CD4-positive, alpha-beta T cell treated with Interleukin-1 beta for 1 hour (primary cell): Measurements from ENCODE around the gene PLEKHF1.

Experiments used
- DNase-seq, 2 donors: peaks; one replicate each; pipeline ENCODE4 v3.0.0-alpha.2; 2020 to 2022

The PLEKHF1 gene

GRCh38 chr19:29680447-29680846 lies 15.2 kb downstream of the PLEKHF1 start:
- peak; percentile 82 to 83 for DNase-seq

- no peak for DNase-seq
Observed at GRCh38 chr19:29680937-29681336, 15.7 kb downstream of the PLEKHF1 start.

GRCh38 chr19:29681422-29682235 lies 16.4 kb downstream of the PLEKHF1 start:
- DNase-seq, result no peak

- no peak for DNase-seq
Observed at GRCh38 chr19:29682236-29682895, 17.1 kb downstream of the PLEKHF1 start.

GRCh38 chr19:29683009-29683408 lies 17.7 kb downstream of the PLEKHF1 start:
- no peak for DNase-seq

- no peak for DNase-seq
Observed at GRCh38 chr19:29685326-29685725, 20.1 kb downstream of the PLEKHF1 start.

GRCh38 chr19:29686285-29686805 lies 21.1 kb downstream of the PLEKHF1 start:
- DNase-seq, result no peak

GRCh38 chr19:29687244-29687896 lies 22.1 kb downstream of the PLEKHF1 start:
- DNase-seq, result no peak

GRCh38 chr19:29687897-29688728 lies 22.9 kb downstream of the PLEKHF1 start:
- no peak for DNase-seq

- DNase-seq, result peak; percentile 55 to 76
Observed at GRCh38 chr19:29690842-29691241, 25.6 kb downstream of the PLEKHF1 start.

- no peak for DNase-seq
Observed at GRCh38 chr19:29694161-29694560, 28.9 kb downstream of the PLEKHF1 start.

- peak; percentile 82 to 83 for DNase-seq
Observed at GRCh38 chr19:29694669-29695627, 29.7 kb downstream of the PLEKHF1 start.

- no peak for DNase-seq
Observed at GRCh38 chr19:29695765-29696564, 30.7 kb downstream of the PLEKHF1 start.

GRCh38 chr19:29696565-29696846 lies 31.2 kb downstream of the PLEKHF1 start:
- DNase-seq, result no peak

GRCh38 chr19:29697523-29698261 lies 32.4 kb downstream of the PLEKHF1 start:
- DNase-seq, result no peak

- DNase-seq, result no peak
Observed at GRCh38 chr19:29699861-29700260, 34.6 kb downstream of the PLEKHF1 start.

- no peak for DNase-seq
Observed at GRCh38 chr19:29700498-29700897, 35.2 kb downstream of the PLEKHF1 start.

GRCh38 chr19:29702161-29702962 lies 37.1 kb downstream of the PLEKHF1 start:
- DNase-seq, result no peak

GRCh38 chr19:29702963-29703320 lies 37.7 kb downstream of the PLEKHF1 start:
- DNase-seq, result no peak
